ENCODE measurements around the gene CDC42EP5. TPM values are rescaled to one million over a fixed set of nuclear protein-coding genes. Genes with fewer than 3 reads are reported as not detected.

Gene CDC42EP5
- polyA plus RNA-seq, 3 donors, result not detected

- peak within 1 kb of the TSS; percentile 83 for H2AFZ ChIP-seq (ENCODE audit: insufficient read depth, low read depth, low read length, poor library complexity, severe bottlenecking)
- peak within 1 kb of the TSS; percentile 94 to 98 (median 96) for H3K27ac Mint-ChIP-seq
- H3K9ac ChIP-seq (ENCODE audit: insufficient read depth, low read length, poor library complexity, severe bottlenecking), result peak within 1 kb of the TSS; percentile 74
- peaks cover 19% of the 10 kb centered on the region for H3K79me2 ChIP-seq (ENCODE audit: insufficient read depth, low read length)
- peaks cover 43% of the 10 kb centered on the region for H4K20me1 ChIP-seq (ENCODE audit: insufficient read depth, low read length)
- H3K9me3 ChIP-seq (replicated peaks in 1 of 2; ENCODE audit: control insufficient read depth in 1 of 2, insufficient read depth in 1 of 2, low read length in 2 of 2), result peaks cover 0 to 3% of the 10 kb centered on the region in 2 donors
- peaks cover 0 to 25% of the 10 kb centered on the region in 2 donors for H3K27me3 ChIP-seq (ENCODE audit: control insufficient read depth in 2 of 2, insufficient read depth in 2 of 2, low read length in 2 of 2)
- peaks cover 18 to 33% (median 30%) of the 10 kb centered on the region in 3 donors for H3K27me3 Mint-ChIP-seq (ENCODE audit: low read depth in 3 of 3)
- no peak for TF ChIP-seq CTCF (IDR thresholded peaks at IDR 0.05)
- H3K27ac ChIP-seq (ENCODE audit: low read depth in 1 of 2, low read length in 2 of 2), result peak within 1 kb of the TSS; percentile 83 to 87
- peaks cover 33 to 42% of the 10 kb centered on the region in 2 donors for H3K4me1 ChIP-seq (ENCODE audit: control insufficient read depth in 1 of 2, insufficient read depth in 2 of 2, low read length in 2 of 2)
- peaks cover 32% of the 10 kb centered on the region for H3K4me1 Mint-ChIP-seq
- intact Hi-C loops (cut with micrococcal nuclease), result loop anchor here in 1 of 2 donors (2.0 kb wide), 1 partner anchor 15 kb away; the partner anchor contains the start of gene LENG8
- peak within 1 kb of the TSS; percentile 85 to 92 for H3K4me3 Mint-ChIP-seq
- H3K36me3 ChIP-seq (replicated peaks in 1 of 2; ENCODE audit: control insufficient read depth in 1 of 2, insufficient read depth in 2 of 2, low read length in 2 of 2), result peaks cover 35 to 36% of the 10 kb centered on the region in 2 donors
- H3K4me2 ChIP-seq (replicated peaks; ENCODE audit: extremely low read depth, low read length, poor library complexity, severe bottlenecking), result peak within 1 kb of the TSS; percentile 94
- peaks cover 25 to 31% of the 10 kb centered on the region in 2 donors for H3K36me3 Mint-ChIP-seq
- peak within 1 kb of the TSS; percentile 47 to 89 (median 66) for H3K4me3 ChIP-seq (replicated peaks in 1 of 3; ENCODE audit: low read depth in 2 of 3, low read length in 3 of 3)
- 0% methylated on average over 34 of the region's 41 CpGs for WGBS (ENCODE audit: insufficient coverage)
- peaks cover 0 to 16% (median 9%) of the 10 kb centered on the region in 7 donors for H3K9me3 Mint-ChIP-seq
- DNase-seq, result peak; percentile 98 to 99 (median 98)
These were observed 9.5 kb downstream of the CDC42EP5 start, which contains the start of gene LENG9 for GRCh38 chr19:54463531-54464043. Gene LENG9, minus strand, starts transcription at chr19:54463778. Its CDS starts 252 bp downstream, at chr19:54463526.

GRCh38 chr19:54462655-54463530 is 10.2 kb downstream of the CDC42EP5 start:
- peaks cover 0 to 3% of the 10 kb centered on the region in 2 donors for H3K9me3 ChIP-seq (replicated peaks in 1 of 2; ENCODE audit: control insufficient read depth in 1 of 2, insufficient read depth in 1 of 2, low read length in 2 of 2)
- peak; percentile 49 for TF ChIP-seq CTCF (IDR thresholded peaks at IDR 0.05)
- peaks cover 11 to 27% (median 27%) of the 10 kb centered on the region in 3 donors for H3K27me3 Mint-ChIP-seq (ENCODE audit: low read depth in 3 of 3)
- H3K4me2 ChIP-seq (replicated peaks; ENCODE audit: extremely low read depth, low read length, poor library complexity, severe bottlenecking), result peak overlapping the region; percentile 94
- 7% methylated on average over 91 of the region's 91 CpGs for WGBS (ENCODE audit: insufficient coverage)
- peak overlapping the region; percentile 63 to 96 (median 78) for H3K27ac Mint-ChIP-seq
- intact Hi-C loops (cut with micrococcal nuclease), result loop anchor here in 1 of 2 donors (2.0 kb wide), 1 partner anchor 14 kb away; the partner anchor contains the start of gene LENG8
- H3K9ac ChIP-seq (ENCODE audit: insufficient read depth, low read length, poor library complexity, severe bottlenecking), result peak overlapping the region; percentile 74
- H3K4me1 Mint-ChIP-seq, result peaks cover 32% of the 10 kb centered on the region
- H3K27me3 ChIP-seq (ENCODE audit: control insufficient read depth in 2 of 2, insufficient read depth in 2 of 2, low read length in 2 of 2), result peaks cover 0 to 18% of the 10 kb centered on the region in 2 donors
- peak; percentile 69 to 75 (median 74) for DNase-seq
- peaks cover 26% of the 10 kb centered on the region for H3K79me2 ChIP-seq (ENCODE audit: insufficient read depth, low read length)
- H3K4me3 ChIP-seq (replicated peaks in 1 of 3; ENCODE audit: low read depth in 2 of 3, low read length in 3 of 3), result peak overlapping the region; percentile 32 to 89 (median 66)
- H3K27ac ChIP-seq (ENCODE audit: low read depth in 1 of 2, low read length in 2 of 2), result peak overlapping the region; percentile 83 to 87
- H3K36me3 Mint-ChIP-seq, result peaks cover 32 to 38% of the 10 kb centered on the region in 2 donors
- H2AFZ ChIP-seq (ENCODE audit: insufficient read depth, low read depth, low read length, poor library complexity, severe bottlenecking), result peak overlapping the region; percentile 60
- peak overlapping the region; percentile 51 to 85 for H3K4me3 Mint-ChIP-seq
- H3K9me3 Mint-ChIP-seq, result peaks cover 0 to 16% (median 9%) of the 10 kb centered on the region in 7 donors
- peaks cover 50% of the 10 kb centered on the region for H4K20me1 ChIP-seq (ENCODE audit: insufficient read depth, low read length)
- peaks cover 42 to 43% of the 10 kb centered on the region in 2 donors for H3K36me3 ChIP-seq (replicated peaks in 1 of 2; ENCODE audit: control insufficient read depth in 1 of 2, insufficient read depth in 2 of 2, low read length in 2 of 2)
- peaks cover 33 to 42% of the 10 kb centered on the region in 2 donors for H3K4me1 ChIP-seq (ENCODE audit: control insufficient read depth in 1 of 2, insufficient read depth in 2 of 2, low read length in 2 of 2)

Data from CD14-positive monocyte (primary cell).